HFF-Myc (cell line): Measurements from ENCODE around the gene SMIM7.

ENCODE experiments used
- DNase-seq: peaks from one replicate; pipeline ENCODE4 v3.0.0-alpha.2; 2011; ENCODE audit warnings: low read depth; ENCODE audit errors: extremely low read depth
- H3K4me3 ChIP-seq: replicated peaks from 2 replicates; pipeline ENCODE4 v1.5.1; 2011; ENCODE audit warnings: low read depth, mild to moderate bottlenecking, control low read depth, low read length
- TF ChIP-seq, protein P1 (sequence below): IDR thresholded peaks from 2 replicates; pipeline ENCODE4 v1.5.1; 2012; ENCODE audit warnings: mild to moderate bottlenecking, low read depth, low read length, control low read depth; ENCODE audit errors: missing control alignments

Gene SMIM7

DNA sequence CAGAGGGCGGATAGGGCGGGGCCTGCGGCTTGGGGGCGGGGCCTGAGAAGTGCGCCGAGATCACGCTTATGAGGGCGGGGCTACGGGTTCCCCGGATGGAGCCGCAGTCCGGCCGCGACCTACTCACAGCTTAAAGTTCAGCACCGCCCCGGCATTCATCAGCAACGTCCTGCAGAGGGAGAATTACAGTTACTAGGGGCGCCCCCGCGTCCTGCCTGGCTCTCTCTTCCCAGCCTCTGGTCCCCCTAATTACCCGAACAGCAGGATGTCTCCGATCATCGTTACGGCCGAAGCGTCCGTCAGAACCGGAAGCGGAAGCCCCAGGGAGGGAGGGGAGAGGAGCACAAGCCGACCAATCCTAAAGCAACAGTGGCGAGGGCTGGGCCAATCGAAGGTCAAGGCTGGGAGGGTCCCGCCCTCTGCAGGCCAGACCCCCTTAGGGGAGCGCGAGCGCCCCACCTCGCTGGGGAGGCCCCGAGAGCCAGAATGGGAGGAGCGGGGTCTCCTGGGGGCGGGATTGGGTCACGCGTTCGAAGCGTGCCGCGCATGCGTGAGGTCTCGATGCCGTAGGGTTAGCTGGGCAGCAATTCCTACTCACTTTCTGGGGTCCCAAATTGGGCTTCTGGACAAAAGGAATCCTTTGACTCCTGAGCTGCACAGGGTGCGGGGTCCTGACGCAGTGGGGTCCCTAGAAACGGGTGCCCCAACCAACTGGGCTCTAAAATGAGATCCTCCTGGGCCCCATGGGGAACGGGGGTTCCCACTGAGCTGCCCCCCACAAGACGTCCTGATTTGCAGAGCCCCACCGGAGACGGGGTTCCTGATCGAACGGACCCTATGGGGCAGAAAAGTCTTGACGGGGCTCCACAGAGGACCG lies at the start of gene SMIM7:
Gene SMIM7 (minus strand): TSS at position 313 of the 877 bp plus-strand sequence. CDS start 34 bp downstream, at position 279.
- DNase-seq: peak; percentile 97
- TF ChIP-seq, protein P1, sequence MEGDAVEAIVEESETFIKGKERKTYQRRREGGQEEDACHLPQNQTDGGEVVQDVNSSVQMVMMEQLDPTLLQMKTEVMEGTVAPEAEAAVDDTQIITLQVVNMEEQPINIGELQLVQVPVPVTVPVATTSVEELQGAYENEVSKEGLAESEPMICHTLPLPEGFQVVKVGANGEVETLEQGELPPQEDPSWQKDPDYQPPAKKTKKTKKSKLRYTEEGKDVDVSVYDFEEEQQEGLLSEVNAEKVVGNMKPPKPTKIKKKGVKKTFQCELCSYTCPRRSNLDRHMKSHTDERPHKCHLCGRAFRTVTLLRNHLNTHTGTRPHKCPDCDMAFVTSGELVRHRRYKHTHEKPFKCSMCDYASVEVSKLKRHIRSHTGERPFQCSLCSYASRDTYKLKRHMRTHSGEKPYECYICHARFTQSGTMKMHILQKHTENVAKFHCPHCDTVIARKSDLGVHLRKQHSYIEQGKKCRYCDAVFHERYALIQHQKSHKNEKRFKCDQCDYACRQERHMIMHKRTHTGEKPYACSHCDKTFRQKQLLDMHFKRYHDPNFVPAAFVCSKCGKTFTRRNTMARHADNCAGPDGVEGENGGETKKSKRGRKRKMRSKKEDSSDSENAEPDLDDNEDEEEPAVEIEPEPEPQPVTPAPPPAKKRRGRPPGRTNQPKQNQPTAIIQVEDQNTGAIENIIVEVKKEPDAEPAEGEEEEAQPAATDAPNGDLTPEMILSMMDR: no peak
- peak within 1 kb of the TSS; percentile 86 for H3K4me3 ChIP-seq

DNA sequence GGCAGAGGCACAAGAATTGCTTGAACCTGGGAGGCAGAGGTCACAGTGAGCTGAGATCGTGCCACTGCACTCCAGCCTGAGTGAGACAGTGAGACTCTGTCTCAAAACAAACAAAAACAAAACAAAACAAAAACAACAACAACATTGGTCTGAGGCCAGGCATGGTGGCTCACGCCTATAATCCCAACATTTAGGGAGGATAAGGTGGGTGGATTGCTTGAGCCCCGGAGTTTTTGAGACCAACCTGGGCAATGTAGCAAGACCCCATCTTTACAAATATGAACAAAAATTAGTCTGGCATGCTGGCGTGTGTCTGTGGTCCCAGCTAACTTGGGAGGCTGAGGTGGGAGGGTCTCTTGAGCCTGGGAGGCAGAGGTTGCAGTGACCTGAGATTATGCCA lies 43.7 kb upstream of the SMIM7 start:
- no peak for DNase-seq
- H3K4me3 ChIP-seq: no peak overlapping the region
- TF ChIP-seq, protein P1: no peak

DNA sequence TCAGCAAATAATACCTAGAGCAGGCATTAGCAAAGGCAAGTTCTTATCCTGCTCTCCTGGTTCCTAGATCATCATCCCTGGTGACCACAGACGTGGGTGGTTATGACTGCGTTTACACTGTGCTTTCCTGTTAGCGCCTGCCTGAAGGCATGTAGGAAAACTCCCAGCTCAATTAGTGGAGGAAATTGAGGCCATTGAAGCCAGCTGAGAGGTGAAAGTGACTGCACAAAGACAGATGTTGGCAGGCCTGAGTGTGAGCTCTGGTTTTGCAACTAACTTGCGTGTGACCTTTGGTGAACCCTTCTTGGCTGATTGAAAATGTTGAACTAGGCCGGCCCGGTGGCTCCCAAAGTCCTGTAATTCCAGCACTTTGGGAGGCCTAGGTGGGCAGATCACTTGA lies 42.2 kb upstream of the SMIM7 start:
- TF ChIP-seq, protein P1: no peak
- peak; percentile 46 for DNase-seq
- H3K4me3 ChIP-seq: no peak overlapping the region

DNA sequence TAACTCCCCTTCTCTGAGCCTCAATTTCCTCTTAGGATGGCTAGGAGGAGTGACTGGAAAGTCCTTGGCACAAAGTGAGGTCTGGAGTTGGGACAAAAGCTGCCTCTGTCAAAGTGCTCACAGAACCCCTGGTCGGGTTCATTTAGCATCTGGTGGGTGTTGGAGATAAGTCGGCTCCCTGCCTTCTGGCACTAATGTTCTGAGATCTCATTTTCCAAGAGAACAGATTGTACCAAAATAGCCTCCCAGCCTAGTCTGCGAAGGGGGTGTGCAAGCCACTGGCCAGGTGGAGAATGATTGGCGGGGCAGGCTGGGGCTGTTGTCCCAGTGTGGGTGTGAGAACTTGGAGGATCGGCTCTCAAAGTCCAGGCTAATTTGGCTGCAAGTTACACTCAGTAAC lies 39.0 kb upstream of the SMIM7 start:
- TF ChIP-seq, protein P1: no peak
- DNase-seq: no peak
- H3K4me3 ChIP-seq: no peak overlapping the region

DNA sequence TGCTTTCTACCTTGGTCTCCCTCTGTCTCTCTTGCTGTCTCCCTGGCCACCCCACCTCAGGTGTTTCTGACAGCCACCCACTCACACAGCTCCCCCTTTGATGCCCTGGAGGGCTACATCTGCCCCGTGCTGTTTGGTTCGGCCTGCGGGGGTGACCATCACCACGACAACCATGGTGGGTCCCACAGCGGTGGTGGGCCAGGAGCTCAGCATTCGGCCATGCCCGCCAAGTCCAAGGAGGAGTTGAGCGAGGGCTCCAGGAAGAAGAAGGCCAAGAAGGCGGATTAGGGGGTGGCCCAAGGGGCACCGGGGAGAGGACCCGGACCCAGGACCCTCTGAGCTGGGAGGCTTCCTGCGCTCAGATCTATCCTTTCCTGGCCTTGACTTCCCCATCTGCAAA lies 28.1 kb upstream of the SMIM7 start:
- TF ChIP-seq, protein P1: no peak
- H3K4me3 ChIP-seq: no peak overlapping the region
- no peak for DNase-seq

DNA sequence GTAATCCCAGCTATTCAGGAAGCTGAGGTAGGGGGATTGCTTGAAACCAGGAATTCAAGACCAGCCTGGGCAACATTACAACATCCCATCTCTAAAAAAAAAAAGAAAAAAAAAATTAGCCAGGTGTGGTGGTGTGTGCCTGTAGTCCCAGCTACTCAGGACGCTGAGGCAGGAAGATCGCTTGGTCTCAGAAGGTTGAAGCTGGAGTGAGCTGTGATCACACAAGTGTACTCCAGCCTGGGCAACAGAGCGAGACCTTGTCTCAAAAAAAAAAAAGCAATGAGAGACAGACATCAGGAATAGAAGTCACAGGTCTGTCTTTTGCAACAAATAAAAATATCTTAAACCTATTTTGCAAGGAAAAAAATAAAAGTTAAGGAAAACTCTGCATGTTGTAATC lies 24.3 kb upstream of the SMIM7 start:
- H3K4me3 ChIP-seq: no peak overlapping the region
- DNase-seq: no peak
- TF ChIP-seq, protein P1: no peak
